Measurements from ENCODE around the gene MERTK.
"Not testable (repeated sequence)": the region's sequence is repeated elsewhere in the genome, so short reads cannot be mapped to it uniquely, and the experiment has no call there.

MERTK gene

GRCh38 chr2:111946294-111947114 lies 48.1 kb downstream of the MERTK start:
- DNase-seq: no peak

GRCh38 chr2:111947219-111947618 lies 48.8 kb downstream of the MERTK start:
- DNase-seq: no peak

- no peak for DNase-seq
Measured at GRCh38 chr2:111948832-111949231, 50.4 kb downstream of the MERTK start.

GRCh38 chr2:111950236-111950635 lies 51.8 kb downstream of the MERTK start:
- DNase-seq: no peak

GRCh38 chr2:111951486-111951885 lies 53.1 kb downstream of the MERTK start:
- DNase-seq: no peak

- no peak for DNase-seq
Measured at GRCh38 chr2:111952871-111953452, 54.6 kb downstream of the MERTK start.

GRCh38 chr2:111954602-111955332 lies 56.4 kb downstream of the MERTK start:
- DNase-seq: no peak

- DNase-seq: no peak
Measured at GRCh38 chr2:111957872-111958354, 59.5 kb downstream of the MERTK start.

GRCh38 chr2:111958901-111959300 lies 60.5 kb downstream of the MERTK start:
- no peak for DNase-seq

- DNase-seq: no peak
Measured at GRCh38 chr2:111961663-111962062, 63.3 kb downstream of the MERTK start.

- not testable (repeated sequence) for DNase-seq
Measured at GRCh38 chr2:111963086-111963485, 64.7 kb downstream of the MERTK start.

- DNase-seq: not testable (repeated sequence)
Measured at GRCh38 chr2:111963508-111963907, 65.1 kb downstream of the MERTK start.

- DNase-seq: no peak
Measured at GRCh38 chr2:111965062-111965461, 66.7 kb downstream of the MERTK start.

GRCh38 chr2:111966241-111966640 lies 67.8 kb downstream of the MERTK start:
- DNase-seq: no peak

- no peak for DNase-seq
Measured at GRCh38 chr2:111967018-111967417, 68.6 kb downstream of the MERTK start.

GRCh38 chr2:111970453-111970852 lies 72.0 kb downstream of the MERTK start:
- DNase-seq: no peak

GRCh38 chr2:111972955-111973565 lies 74.7 kb downstream of the MERTK start:
- DNase-seq: no peak

- DNase-seq: no peak
Measured at GRCh38 chr2:111973701-111974100, 75.3 kb downstream of the MERTK start.

- peak; percentile 28 for DNase-seq
Measured at GRCh38 chr2:111975053-111975552, 76.7 kb downstream of the MERTK start.

- no peak for DNase-seq
Measured at GRCh38 chr2:111975819-111976218, 77.4 kb downstream of the MERTK start.

GRCh38 chr2:111977240-111977639 lies 78.8 kb downstream of the MERTK start:
- DNase-seq: no peak

- DNase-seq: no peak
Measured at GRCh38 chr2:111978452-111979170, 80.2 kb downstream of the MERTK start.
